ENCODE results near the gene CTNNA3.

Gene CTNNA3

GRCh38 chr10:66591865-66592264 is 1104.1 kb downstream of the CTNNA3 start:
- DNase-seq: no peak

- no peak for DNase-seq
Observed at GRCh38 chr10:66587680-66588050, 1108.3 kb downstream of the CTNNA3 start.

GRCh38 chr10:66586897-66587679 is 1108.9 kb downstream of the CTNNA3 start:
- DNase-seq: no peak

- DNase-seq: no peak
Observed at GRCh38 chr10:66586073-66586472, 1109.9 kb downstream of the CTNNA3 start.

- DNase-seq: no peak
Observed at GRCh38 chr10:66575251-66575855, 1120.6 kb downstream of the CTNNA3 start.

GRCh38 chr10:66572700-66573099 is 1123.3 kb downstream of the CTNNA3 start:
- DNase-seq: no peak

GRCh38 chr10:66565999-66566398 is 1130.0 kb downstream of the CTNNA3 start:
- no peak for DNase-seq

GRCh38 chr10:66564287-66564686 is 1131.7 kb downstream of the CTNNA3 start:
- DNase-seq: no peak

GRCh38 chr10:66555061-66555460 is 1140.9 kb downstream of the CTNNA3 start:
- DNase-seq: no peak

- DNase-seq: no peak
Observed at GRCh38 chr10:66552331-66552730, 1143.7 kb downstream of the CTNNA3 start.

- DNase-seq: no peak
Observed at GRCh38 chr10:66550351-66550750, 1145.6 kb downstream of the CTNNA3 start.

- no peak for DNase-seq
Observed at GRCh38 chr10:66538908-66539307, 1157.1 kb downstream of the CTNNA3 start.

GRCh38 chr10:66538371-66538770 is 1157.6 kb downstream of the CTNNA3 start:
- DNase-seq: no peak

- DNase-seq: no peak
Observed at GRCh38 chr10:66537186-66537585, 1158.8 kb downstream of the CTNNA3 start.

- no peak for DNase-seq
Observed at GRCh38 chr10:66535439-66535838, 1160.6 kb downstream of the CTNNA3 start.

GRCh38 chr10:66534866-66535265 is 1161.1 kb downstream of the CTNNA3 start:
- no peak for DNase-seq

GRCh38 chr10:66521506-66521905 is 1174.5 kb downstream of the CTNNA3 start:
- no peak for DNase-seq

- DNase-seq: no peak
Observed at GRCh38 chr10:66519616-66520015, 1176.4 kb downstream of the CTNNA3 start.

- no peak for DNase-seq
Observed at GRCh38 chr10:66514666-66515065, 1181.3 kb downstream of the CTNNA3 start.

GRCh38 chr10:66513504-66513903 is 1182.5 kb downstream of the CTNNA3 start:
- no peak for DNase-seq

- DNase-seq: no peak
Observed at GRCh38 chr10:66505003-66505657, 1190.9 kb downstream of the CTNNA3 start.

GRCh38 chr10:66501356-66501755 is 1194.6 kb downstream of the CTNNA3 start:
- no peak for DNase-seq

- DNase-seq: no peak
Observed at GRCh38 chr10:66483966-66484365, 1212.0 kb downstream of the CTNNA3 start.

- DNase-seq: no peak
Observed at GRCh38 chr10:66472156-66472555, 1223.8 kb downstream of the CTNNA3 start.

All from NCI-H1105 (cell line).